Esophagus (tissue), 2 donors: Measurements from ENCODE around the gene TMPRSS3. TPM values are rescaled to one million over a fixed set of nuclear protein-coding genes. Genes with fewer than 3 reads are reported as not detected.

Experiments used
- H3K27ac ChIP-seq, 2 donors: one replicate each; pipeline ENCODE4 v1.5.1; 2013; ENCODE audit warnings: low read depth in 2 of 2, mild to moderate bottlenecking in 2 of 2, inconsistent platforms in 1 of 2, low read length in 1 of 2, moderate library complexity in 1 of 2
- H3K27me3 ChIP-seq, 2 donors: one replicate each; pipeline ENCODE4 v1.6.1; 2013; ENCODE audit warnings: low read length in 2 of 2, control low read depth in 1 of 2, mild to moderate bottlenecking in 1 of 2; ENCODE audit not compliant: insufficient read depth in 2 of 2, control insufficient read depth in 1 of 2
- H3K36me3 ChIP-seq, 2 donors: one replicate each; pipeline ENCODE4 v1.6.1; 2013; ENCODE audit warnings: low read length in 1 of 2; ENCODE audit not compliant: control insufficient read depth in 2 of 2, insufficient read depth in 2 of 2
- H3K4me1 ChIP-seq, 2 donors: one replicate each; pipeline ENCODE4 v1.6.1; 2013; ENCODE audit warnings: low read length in 1 of 2; ENCODE audit not compliant: control insufficient read depth in 2 of 2, insufficient read depth in 2 of 2
- H3K4me3 ChIP-seq, 2 donors: one replicate each; pipeline ENCODE4 v1.5.1; 2013; ENCODE audit warnings: low read length in 2 of 2, mild to moderate bottlenecking in 2 of 2, low read depth in 1 of 2, moderate library complexity in 1 of 2
- H3K9me3 ChIP-seq, 2 donors: one replicate each; pipeline ENCODE4 v1.6.1; 2013; ENCODE audit warnings: mild to moderate bottlenecking in 2 of 2, low read depth in 1 of 2, low read length in 1 of 2, moderate library complexity in 1 of 2; ENCODE audit not compliant: control insufficient read depth in 2 of 2, insufficient read depth in 1 of 2
- WGBS, 2 donors: extraction: QIAGEN DNeasy Blood & Tissue Kit; methylation state at CpG; one replicate each; pipeline ENCODE4 v1.1.7; 2013; 5-methylcytosine and 5-hydroxymethylcytosine counted together
- polyA plus RNA-seq, 2 donors: library from polyadenylated mRNA; stranded (reverse); fragments of 200-250 nt; gene quantifications; one replicate each; pipeline ENCODE4 v1.2.3, GENCODE V29; 2013
- donor health status: healthy with polysubstance abuse.
- donor health status: Bipolar disorder and iron deficiency.

Gene TMPRSS3
- polyA plus RNA-seq, 2 donors = 0.06 to 0.08 TPM

GRCh38 chr21:42429856-42430255, 34.0 kb upstream of the TMPRSS3 start:
- 35 to 50% methylated on average over 9 of the region's 9 CpGs for WGBS, 2 donors
- no peaks in the 10 kb centered on the region for H3K4me1 ChIP-seq
- H3K27me3 ChIP-seq = no peaks in the 10 kb centered on the region
- peaks cover 0 to 7% of the 10 kb centered on the region in 2 donors for H3K9me3 ChIP-seq
- no peak overlapping the region for H3K27ac ChIP-seq
- H3K4me3 ChIP-seq = no peak overlapping the region
- H3K36me3 ChIP-seq = no peaks in the 10 kb centered on the region

GRCh38 chr21:42429021-42429420, 33.2 kb upstream of the TMPRSS3 start:
- Histone ChIP-seq H3K4me3 (no peak overlapping the region), H3K27me3 (no peaks in the 10 kb centered on the region)
- 91 to 100% methylated on average over 1 of the region's 1 CpG for WGBS, 2 donors

GRCh38 chr21:42427809-42428419, 32.1 kb upstream of the TMPRSS3 start:
- WGBS, 2 donors = 77 to 79% methylated on average over 10 of the region's 10 CpGs

More at GRCh38 chr21:42429021-42429420, 33.2 kb upstream of the TMPRSS3 start:
- Histone ChIP-seq H3K27ac (no peak overlapping the region), H3K9me3 (peaks cover 0 to 7% of the 10 kb centered on the region in 2 donors), H3K4me1 (no peaks in the 10 kb centered on the region), H3K36me3 (no peaks in the 10 kb centered on the region)

GRCh38 chr21:42426876-42427480, 31.1 kb upstream of the TMPRSS3 start:
- Histone ChIP-seq H3K27me3 (no peaks in the 10 kb centered on the region), H3K36me3 (no peaks in the 10 kb centered on the region), H3K4me1 (no peaks in the 10 kb centered on the region), H3K9me3 (peaks cover 0 to 2% of the 10 kb centered on the region in 2 donors), H3K4me3 (no peak overlapping the region), H3K27ac (no peak overlapping the region)
- 82 to 85% methylated on average over 10 of the region's 10 CpGs for WGBS, 2 donors

More at GRCh38 chr21:42427809-42428419, 32.1 kb upstream of the TMPRSS3 start:
- Histone ChIP-seq H3K4me1 (no peaks in the 10 kb centered on the region), H3K4me3 (no peak overlapping the region), H3K27ac (no peak overlapping the region), H3K9me3 (peaks cover 0 to 4% of the 10 kb centered on the region in 2 donors), H3K36me3 (no peaks in the 10 kb centered on the region), H3K27me3 (no peaks in the 10 kb centered on the region)

GRCh38 chr21:42426424-42426823, 30.6 kb upstream of the TMPRSS3 start:
- WGBS, 2 donors = 73 to 77% methylated on average over 7 of the region's 7 CpGs
- Histone ChIP-seq H3K27ac (no peak overlapping the region), H3K4me1 (no peaks in the 10 kb centered on the region), H3K9me3 (no peaks in the 10 kb centered on the region), H3K4me3 (no peak overlapping the region), H3K36me3 (no peaks in the 10 kb centered on the region), H3K27me3 (no peaks in the 10 kb centered on the region)

GRCh38 chr21:42425591-42425990, 29.7 kb upstream of the TMPRSS3 start:
- no peaks in the 10 kb centered on the region for H3K36me3 ChIP-seq
- no peaks in the 10 kb centered on the region for H3K4me1 ChIP-seq
- no peak overlapping the region for H3K4me3 ChIP-seq
- WGBS, 2 donors = 54 to 59% methylated on average over 4 of the region's 4 CpGs
- no peaks in the 10 kb centered on the region for H3K27me3 ChIP-seq
- H3K9me3 ChIP-seq = peaks cover 0 to 5% of the 10 kb centered on the region in 2 donors
- no peak overlapping the region for H3K27ac ChIP-seq

- WGBS, 2 donors = 55 to 58% methylated on average over 12 of the region's 12 CpGs
Measured at GRCh38 chr21:42424914-42425541, 29.2 kb upstream of the TMPRSS3 start.

GRCh38 chr21:42423685-42424084, 27.8 kb upstream of the TMPRSS3 start:
- Histone ChIP-seq H3K4me3 (no peak overlapping the region), H3K9me3 (peaks cover 0 to 5% of the 10 kb centered on the region in 2 donors), H3K4me1 (no peaks in the 10 kb centered on the region), H3K27me3 (no peaks in the 10 kb centered on the region), H3K27ac (no peak overlapping the region), H3K36me3 (no peaks in the 10 kb centered on the region)
- 69 to 80% methylated on average over 2 of the region's 2 CpGs for WGBS, 2 donors

More at GRCh38 chr21:42424914-42425541, 29.2 kb upstream of the TMPRSS3 start:
- Histone ChIP-seq H3K9me3 (peaks cover 0 to 5% of the 10 kb centered on the region in 2 donors), H3K27me3 (no peaks in the 10 kb centered on the region), H3K27ac (no peak overlapping the region), H3K4me3 (no peak overlapping the region), H3K36me3 (no peaks in the 10 kb centered on the region), H3K4me1 (no peaks in the 10 kb centered on the region)

GRCh38 chr21:42423197-42423675, 27.4 kb upstream of the TMPRSS3 start:
- WGBS, 2 donors = 75% methylated on average over 10 of the region's 10 CpGs
- no peaks in the 10 kb centered on the region for H3K27me3 ChIP-seq
- no peaks in the 10 kb centered on the region for H3K36me3 ChIP-seq
- H3K4me3 ChIP-seq = no peak overlapping the region
- H3K27ac ChIP-seq = no peak overlapping the region
- peaks cover 0 to 6% of the 10 kb centered on the region in 2 donors for H3K9me3 ChIP-seq
- H3K4me1 ChIP-seq = no peaks in the 10 kb centered on the region
